Neuronal stem cell (in vitro differentiated cells): ENCODE data around the gene CYP27C1.

Source experiments
- DNase-seq: peaks from one replicate; pipeline ENCODE4 v3.0.0-alpha.2; 2013; ENCODE audit warnings: low spot score
- H2AFZ ChIP-seq: one replicate; pipeline ENCODE4 v1.6.1; 2013; ENCODE audit warnings: mild to moderate bottlenecking, low read length, inconsistent platforms
- H2AK5ac ChIP-seq: 2 replicates; pipeline ENCODE4 v1.6.1; 2013; ENCODE audit warnings: low read depth, mild to moderate bottlenecking, inconsistent platforms, low read length, moderate library complexity, mixed read lengths
- H2BK120ac ChIP-seq: 2 replicates; pipeline ENCODE4 v1.6.1; 2013; ENCODE audit warnings: low read depth, mild to moderate bottlenecking, inconsistent platforms, low read length, moderate library complexity, mixed read lengths
- H2BK12ac ChIP-seq: one replicate; pipeline ENCODE4 v1.6.1; 2013; ENCODE audit warnings: low read length, inconsistent platforms
- H2BK15ac ChIP-seq: 2 replicates; pipeline ENCODE4 v1.6.1; 2013; ENCODE audit warnings: mild to moderate bottlenecking, low read length, inconsistent platforms, mixed read lengths
- H2BK5ac ChIP-seq: one replicate; pipeline ENCODE4 v1.6.1; 2013; ENCODE audit warnings: inconsistent platforms, mild to moderate bottlenecking, low read length, moderate library complexity
- H3K14ac ChIP-seq: one replicate; pipeline ENCODE4 v1.6.1; 2013; ENCODE audit warnings: low read length, inconsistent platforms
- H3K18ac ChIP-seq: 2 replicates; pipeline ENCODE4 v1.6.1; 2013; ENCODE audit warnings: low read length, inconsistent platforms
- H3K23ac ChIP-seq: 2 replicates; pipeline ENCODE4 v1.6.1; 2013; ENCODE audit warnings: low read depth, mild to moderate bottlenecking, mixed read lengths, low read length, inconsistent platforms; ENCODE audit not compliant: poor library complexity
- H3K27ac ChIP-seq: replicated peaks from 3 replicates; pipeline ENCODE4 v1.5.1; 2013; ENCODE audit warnings: low read length, inconsistent platforms
- H3K27me3 ChIP-seq, 3 experiments: 2 replicates each; pipeline ENCODE4 v1.6.1; 2013; ENCODE audit warnings: low read length in 3 of 3, mild to moderate bottlenecking in 2 of 3, inconsistent platforms in 1 of 3, low read depth in 1 of 3, mixed read lengths in 1 of 3, moderate library complexity in 1 of 3; ENCODE audit not compliant: control insufficient read depth in 3 of 3, insufficient read depth in 3 of 3
- H3K36me3 ChIP-seq, 2 donors: replicated peaks in 1 of 2; 2 replicates each; pipeline ENCODE4 v1.6.1; 2013; ENCODE audit warnings: low read length in 2 of 2; ENCODE audit not compliant: control insufficient read depth in 2 of 2, insufficient read depth in 2 of 2
- H3K4ac ChIP-seq: 2 replicates; pipeline ENCODE4 v1.6.1; 2013; ENCODE audit warnings: inconsistent platforms, mild to moderate bottlenecking, low read length, moderate library complexity
- H3K4me1 ChIP-seq, 2 donors: 1 replicate in 1 of 2; 2 replicates in 1 of 2; pipeline ENCODE4 v1.6.1; 2013; ENCODE audit warnings: low read length in 2 of 2, low read depth in 1 of 2; ENCODE audit not compliant: control insufficient read depth in 2 of 2, insufficient read depth in 1 of 2
- H3K4me2 ChIP-seq: one replicate; pipeline ENCODE4 v1.6.1; 2013; ENCODE audit warnings: mild to moderate bottlenecking, low read length, inconsistent platforms; ENCODE audit not compliant: insufficient read depth, poor library complexity, severe bottlenecking
- H3K4me3 ChIP-seq, 2 donors: 2 replicates each; pipeline ENCODE4 v1.5.1; 2013; ENCODE audit warnings: low read length in 2 of 2, mild to moderate bottlenecking in 2 of 2, inconsistent platforms in 1 of 2, moderate library complexity in 1 of 2
- H3K79me1 ChIP-seq: one replicate; pipeline ENCODE4 v1.6.1; 2013; ENCODE audit warnings: low read depth, mild to moderate bottlenecking, inconsistent platforms, low read length, moderate library complexity
- H3K9ac ChIP-seq: one replicate; pipeline ENCODE4 v1.6.1; 2013; ENCODE audit warnings: mild to moderate bottlenecking, low read depth, low read length, inconsistent platforms; ENCODE audit not compliant: poor library complexity
- H3K9me3 ChIP-seq, 2 donors: replicated peaks in 1 of 2; 2 replicates each; pipeline versions ENCODE3 to v1.6.1; 2013; ENCODE audit warnings: low read length in 2 of 2, mild to moderate bottlenecking in 2 of 2, inconsistent platforms in 1 of 2, low read depth in 1 of 2, mixed read lengths in 1 of 2, moderate library complexity in 1 of 2; ENCODE audit not compliant: control insufficient read depth in 2 of 2, insufficient read depth in 1 of 2
- H4K8ac ChIP-seq: one replicate; pipeline ENCODE4 v1.6.1; 2013; ENCODE audit warnings: low read depth, mild to moderate bottlenecking, inconsistent platforms, low read length, moderate library complexity
- H4K91ac ChIP-seq: one replicate; pipeline ENCODE4 v1.6.1; 2013; ENCODE audit warnings: low read length, low read depth, mild to moderate bottlenecking, inconsistent platforms; ENCODE audit not compliant: poor library complexity
- WGBS, 2 donors: extraction: QIAGEN DNeasy Blood & Tissue Kit; methylation state at CpG; one replicate each; pipeline ENCODE4 v1.1.7; 2013; ENCODE audit warnings: missing lambda C conversion rate in 2 of 2, mixed read lengths in 1 of 2; ENCODE audit not compliant: insufficient read length in 2 of 2, insufficient replicate concordance in 1 of 2; ENCODE audit errors: extremely low coverage in 2 of 2; 5-methylcytosine and 5-hydroxymethylcytosine counted together

CYP27C1 gene

DNA sequence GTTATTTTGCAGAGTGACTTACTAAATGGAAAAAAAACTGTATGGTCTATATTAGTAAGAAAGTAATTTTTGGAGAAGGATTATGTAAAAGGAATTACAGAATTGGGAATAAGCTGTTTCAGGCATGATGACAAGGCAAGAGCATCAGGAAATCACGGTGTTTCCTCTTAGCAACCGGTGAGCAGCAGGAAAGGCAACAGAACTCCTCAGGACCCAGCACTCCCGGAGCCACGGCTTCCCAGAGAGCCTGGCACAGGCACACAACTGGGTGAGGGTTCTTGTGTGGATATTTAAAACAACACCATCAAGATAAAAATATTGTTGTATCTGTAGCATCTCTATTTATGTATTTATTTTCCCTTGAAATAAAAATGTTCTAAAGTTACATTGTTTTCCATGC lies 34.4 kb downstream of the CYP27C1 start:
- no peak overlapping the region for H3K4me2 ChIP-seq

DNA sequence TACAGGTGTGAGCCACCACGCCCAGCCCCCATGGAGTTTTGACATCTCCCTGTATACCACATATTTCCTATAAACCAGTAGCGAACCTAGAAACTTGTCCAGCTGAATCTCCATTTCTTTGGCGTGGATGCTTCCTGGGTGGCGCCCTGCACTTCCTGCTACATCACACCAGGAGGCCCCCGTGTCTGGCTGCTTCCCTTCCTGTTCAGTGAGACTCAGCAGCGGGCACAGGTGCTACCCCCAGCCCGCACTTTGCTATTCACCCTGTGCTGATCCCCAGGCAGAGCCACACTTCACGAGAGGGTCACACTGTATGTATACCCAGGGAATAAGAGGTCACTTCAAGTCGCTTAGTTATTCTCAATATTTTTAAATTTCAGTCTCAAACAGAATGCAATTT lies 35.0 kb downstream of the CYP27C1 start:
- peaks cover 3 to 7% of the 10 kb centered on the region in 2 donors for H3K36me3 ChIP-seq
- no peak overlapping the region for H3K4ac ChIP-seq
- H3K4me2 ChIP-seq, result no peak overlapping the region
- H4K8ac ChIP-seq, result no peak overlapping the region
- no peaks in the 10 kb centered on the region for H3K79me1 ChIP-seq
- no peak overlapping the region for H3K4me3 ChIP-seq
- no peak overlapping the region for H3K27ac ChIP-seq
- H3K27me3 ChIP-seq, result no peaks in the 10 kb centered on the region
- no peak for DNase-seq
- no peak overlapping the region for H2AK5ac ChIP-seq
- H2AFZ ChIP-seq, result no peak overlapping the region
- H2BK12ac ChIP-seq, result no peak overlapping the region
- no peak overlapping the region for H3K23ac ChIP-seq
- no peak overlapping the region for H2BK15ac ChIP-seq
- no CpG with 5 or more reads among the region's 9 CpGs for WGBS, 2 donors
- no peak overlapping the region for H4K91ac ChIP-seq
- no peak overlapping the region for H2BK120ac ChIP-seq
- H3K9me3 ChIP-seq, result peaks cover 0 to 11% of the 10 kb centered on the region in 2 donors
- H3K4me1 ChIP-seq, result peaks cover 2 to 5% of the 10 kb centered on the region in 2 donors
- H3K18ac ChIP-seq, result peak overlapping the region; percentile 44
- no peak overlapping the region for H3K9ac ChIP-seq
- H2BK5ac ChIP-seq, result no peak overlapping the region
- no peak overlapping the region for H3K14ac ChIP-seq

More for the DNA sequence above, 34.4 kb downstream of the CYP27C1 start:
- no peak overlapping the region for H2AFZ ChIP-seq
- no peak overlapping the region for H3K4me3 ChIP-seq
- H3K27me3 ChIP-seq, result no peaks in the 10 kb centered on the region
- DNase-seq, result no peak
- H4K8ac ChIP-seq, result no peak overlapping the region
- H3K27ac ChIP-seq, result no peak overlapping the region
- no peaks in the 10 kb centered on the region for H3K79me1 ChIP-seq
- no peak overlapping the region for H4K91ac ChIP-seq
- H3K18ac ChIP-seq, result no peak overlapping the region
- H3K9ac ChIP-seq, result no peak overlapping the region
- H2BK15ac ChIP-seq, result no peak overlapping the region
- no peak overlapping the region for H2BK5ac ChIP-seq
- no peak overlapping the region for H3K4ac ChIP-seq
- H3K9me3 ChIP-seq, result peaks cover 0 to 7% of the 10 kb centered on the region in 2 donors
- no peak overlapping the region for H3K14ac ChIP-seq
- WGBS, 2 donors, result no CpG with 5 or more reads among the region's 4 CpGs
- no peak overlapping the region for H3K23ac ChIP-seq
- H2BK12ac ChIP-seq, result no peak overlapping the region
- H3K4me1 ChIP-seq, result peaks cover 2 to 5% of the 10 kb centered on the region in 2 donors
- no peak overlapping the region for H2AK5ac ChIP-seq
- peaks cover 3 to 7% of the 10 kb centered on the region in 2 donors for H3K36me3 ChIP-seq
- H2BK120ac ChIP-seq, result no peak overlapping the region

DNA sequence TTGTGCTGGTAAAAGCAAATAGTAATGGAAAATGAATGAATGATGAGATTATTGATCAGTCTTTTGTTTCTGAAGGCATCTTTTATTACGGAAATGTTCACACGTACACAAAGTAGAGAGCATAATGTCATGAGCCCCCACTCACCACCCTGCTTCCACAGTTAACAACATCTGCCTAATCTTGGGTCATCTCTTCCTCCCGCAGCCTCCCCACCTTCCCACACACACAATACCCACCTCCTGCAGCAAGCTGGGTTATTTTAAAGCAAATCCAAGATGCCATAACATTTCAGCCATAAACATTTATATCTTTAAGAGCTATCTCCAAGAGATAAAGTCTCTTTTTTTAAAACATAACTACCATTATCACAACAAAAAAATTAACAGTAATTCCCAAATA lies 36.3 kb downstream of the CYP27C1 start:
- Histone ChIP-seq H3K4me3 (no peak overlapping the region), H2BK12ac (no peak overlapping the region), H3K4ac (no peak overlapping the region), H2BK5ac (no peak overlapping the region), H4K8ac (no peak overlapping the region), H3K27me3 (no peaks in the 10 kb centered on the region), H3K4me2 (no peak overlapping the region), H2AK5ac (no peak overlapping the region), H3K36me3 (peaks cover 0 to 7% of the 10 kb centered on the region in 2 donors), H2BK120ac (no peak overlapping the region), H3K18ac (no peak overlapping the region), H3K4me1 (peaks cover 0 to 5% of the 10 kb centered on the region in 2 donors), H3K9me3 (peaks cover 4 to 5% of the 10 kb centered on the region in 2 donors), H2AFZ (no peak overlapping the region), H2BK15ac (no peak overlapping the region), H3K14ac (no peak overlapping the region), H3K9ac (peak overlapping the region; percentile 44), H3K23ac (no peak overlapping the region), H3K79me1 (no peaks in the 10 kb centered on the region), H4K91ac (no peak overlapping the region), H3K27ac (no peak overlapping the region)
- DNase-seq, result no peak
- no CpG with 5 or more reads among the region's 3 CpGs for WGBS, 2 donors

DNA sequence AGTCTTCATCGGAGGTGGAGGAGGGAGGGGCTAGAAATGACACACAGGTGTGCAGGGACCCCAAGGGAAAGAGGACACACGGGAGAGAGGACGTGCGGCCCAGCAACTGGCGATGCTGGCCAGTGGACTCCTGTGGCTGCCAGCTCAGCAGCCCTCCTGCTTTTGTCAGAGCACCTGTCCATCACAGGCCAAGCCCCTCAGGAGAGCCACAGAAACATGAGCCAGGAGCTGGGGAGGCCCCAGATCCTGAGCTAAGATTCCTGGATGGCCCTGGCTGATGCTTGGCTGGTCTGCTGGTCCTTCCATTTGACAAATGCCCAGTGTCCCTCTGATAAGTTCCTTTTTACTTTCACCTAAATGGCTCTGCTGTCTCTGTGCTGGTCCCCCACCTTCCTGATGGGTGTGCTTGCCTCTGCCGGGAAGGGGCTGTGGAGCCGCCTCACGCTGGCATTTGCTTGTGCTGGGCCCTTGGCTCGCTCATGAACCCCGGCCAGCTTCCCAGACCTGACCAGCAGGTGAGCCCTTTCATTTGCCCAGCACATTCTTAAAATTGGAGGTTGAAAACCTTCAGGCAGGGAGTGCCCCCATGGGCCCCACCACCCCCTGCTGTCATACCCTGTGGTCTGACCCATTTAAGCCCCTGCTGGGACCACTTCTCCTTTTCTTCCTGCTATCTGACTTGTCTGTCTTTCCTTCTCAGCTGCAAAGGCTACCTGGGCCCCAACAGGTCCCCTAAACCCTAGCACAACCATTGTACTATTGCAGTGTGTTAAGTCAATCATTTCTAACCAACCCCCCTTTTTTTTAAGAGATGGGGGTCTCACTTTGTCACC lies 37.3 kb downstream of the CYP27C1 start:
- Histone ChIP-seq H3K14ac (no peak overlapping the region), H2AK5ac (no peak overlapping the region), H3K4ac (no peak overlapping the region), H3K27me3 (no peaks in the 10 kb centered on the region), H3K9me3 (peaks cover 4 to 5% of the 10 kb centered on the region in 2 donors), H3K4me3 (no peak overlapping the region), H3K9ac (peak overlapping the region; percentile 24), H3K23ac (no peak overlapping the region), H2AFZ (no peak overlapping the region), H3K27ac (no peak overlapping the region), H3K18ac (peak overlapping the region; percentile 83), H3K36me3 (peaks cover 0 to 7% of the 10 kb centered on the region in 2 donors), H3K4me1 (peaks cover 0 to 5% of the 10 kb centered on the region in 2 donors), H4K91ac (peak overlapping the region; percentile 53), H2BK5ac (no peak overlapping the region), H4K8ac (no peak overlapping the region), H3K79me1 (no peaks in the 10 kb centered on the region), H2BK15ac (no peak overlapping the region), H2BK120ac (peak overlapping the region; percentile 35), H2BK12ac (no peak overlapping the region), H3K4me2 (peak overlapping the region; percentile 11)
- WGBS, 2 donors, result no CpG with 5 or more reads among the region's 10 CpGs
- no peak for DNase-seq
